Peyer's patch (tissue), 4 donors: Measurements from ENCODE around the gene RANBP10.

Experiments
- POLR2A ChIP-seq, 2 donors: fragments of 450-650 bp; IDR thresholded peaks; one replicate each; pipeline ENCODE4 v1.5.1; 2017; ENCODE audit warnings: antibody characterized with exemption in 2 of 2, mild to moderate bottlenecking in 2 of 2, moderate library complexity in 2 of 2
- TF ChIP-seq, protein P1 (sequence below), 6 experiments: fragments of 450-650 bp in 4 of 6; fragments of 200-600 bp in 2 of 6; sonication (generic) in 1 of 6; IDR thresholded peaks; one replicate each; pipeline ENCODE4 v1.5.1; 2017 to 2019; ENCODE audit warnings: antibody characterized with exemption in 6 of 6, mild to moderate bottlenecking in 3 of 6, moderate library complexity in 1 of 6

GRCh38 chr16:67707210-67707609, 99.2 kb downstream of the RANBP10 start:
- no peak for TF ChIP-seq POLR2A (IDR thresholded peaks at IDR 0.05)
- TF ChIP-seq, protein P1, sequence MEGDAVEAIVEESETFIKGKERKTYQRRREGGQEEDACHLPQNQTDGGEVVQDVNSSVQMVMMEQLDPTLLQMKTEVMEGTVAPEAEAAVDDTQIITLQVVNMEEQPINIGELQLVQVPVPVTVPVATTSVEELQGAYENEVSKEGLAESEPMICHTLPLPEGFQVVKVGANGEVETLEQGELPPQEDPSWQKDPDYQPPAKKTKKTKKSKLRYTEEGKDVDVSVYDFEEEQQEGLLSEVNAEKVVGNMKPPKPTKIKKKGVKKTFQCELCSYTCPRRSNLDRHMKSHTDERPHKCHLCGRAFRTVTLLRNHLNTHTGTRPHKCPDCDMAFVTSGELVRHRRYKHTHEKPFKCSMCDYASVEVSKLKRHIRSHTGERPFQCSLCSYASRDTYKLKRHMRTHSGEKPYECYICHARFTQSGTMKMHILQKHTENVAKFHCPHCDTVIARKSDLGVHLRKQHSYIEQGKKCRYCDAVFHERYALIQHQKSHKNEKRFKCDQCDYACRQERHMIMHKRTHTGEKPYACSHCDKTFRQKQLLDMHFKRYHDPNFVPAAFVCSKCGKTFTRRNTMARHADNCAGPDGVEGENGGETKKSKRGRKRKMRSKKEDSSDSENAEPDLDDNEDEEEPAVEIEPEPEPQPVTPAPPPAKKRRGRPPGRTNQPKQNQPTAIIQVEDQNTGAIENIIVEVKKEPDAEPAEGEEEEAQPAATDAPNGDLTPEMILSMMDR (IDR thresholded peaks at IDR 0.05), result no peak
